Natural killer cell (primary cell): ENCODE data around the gene BIRC2. TPM values are rescaled to one million over a fixed set of nuclear protein-coding genes. Genes with fewer than 3 reads are reported as not detected.
A peak's percentile ranks its signal among the peaks of the same experiment; 100 is the strongest.

Experiments
- ATAC-seq, 3 donors: fragments of 150-1000 bp in 2 of 3; fragments of 200-7000 bp in 1 of 3; cut with Tn5 transposase; 1 replicate in 1 of 3; 2 replicates in 2 of 3; pipeline ENCODE4 v1.10.0; 2021; ENCODE audit warnings: mild to moderate bottlenecking in 2 of 3, moderate library complexity in 2 of 3
- DNase-seq, 2 donors: peaks; one replicate each; pipeline versions ENCODE4 v3.0.0 to v3.0.0-alpha.2; 2013 to 2021; ENCODE audit warnings: mixed read lengths in 1 of 2
- H3K27ac ChIP-seq: one replicate; pipeline ENCODE4 v1.5.1; 2013; ENCODE audit warnings: mild to moderate bottlenecking, low read length
- H3K27me3 ChIP-seq: one replicate; pipeline ENCODE4 v1.6.1; 2013; ENCODE audit warnings: low read length; ENCODE audit not compliant: control insufficient read depth, insufficient read depth
- H3K36me3 ChIP-seq: one replicate; pipeline ENCODE4 v1.6.1; 2013; ENCODE audit warnings: low read length; ENCODE audit not compliant: control insufficient read depth, insufficient read depth
- H3K4me1 ChIP-seq: one replicate; pipeline ENCODE4 v1.6.1; 2013; ENCODE audit warnings: low read length; ENCODE audit not compliant: control insufficient read depth, insufficient read depth
- H3K4me3 ChIP-seq: one replicate; pipeline ENCODE4 v1.5.1; 2013; ENCODE audit warnings: low read length
- H3K9me3 ChIP-seq: one replicate; pipeline ENCODE4 v1.6.1; 2013; ENCODE audit warnings: low read length; ENCODE audit not compliant: control insufficient read depth, insufficient read depth
- H3K27ac Mint-ChIP-seq, 2 donors: one replicate each; pipeline ENCODE4 v1.8.0; 2022; ENCODE audit warnings: mild to moderate bottlenecking in 2 of 2, mixed read lengths in 2 of 2, moderate library complexity in 1 of 2
- H3K27me3 Mint-ChIP-seq, 2 donors: one replicate each; pipeline ENCODE4 v1.8.0; 2022; ENCODE audit warnings: low read depth in 2 of 2, mixed read lengths in 2 of 2
- H3K36me3 Mint-ChIP-seq: one replicate; pipeline ENCODE4 v1.8.0; 2022; ENCODE audit warnings: mixed read lengths
- H3K4me1 Mint-ChIP-seq, 2 donors: one replicate each; pipeline ENCODE4 v1.8.0; 2022; ENCODE audit warnings: mixed read lengths in 2 of 2
- H3K4me3 Mint-ChIP-seq: one replicate; pipeline ENCODE4 v1.8.0; 2022; ENCODE audit warnings: mild to moderate bottlenecking, moderate library complexity, mixed read lengths
- H3K9me3 Mint-ChIP-seq, 2 donors: one replicate each; pipeline ENCODE4 v1.8.0; 2022; ENCODE audit warnings: mixed read lengths in 2 of 2
- WGBS: methylation state at CpG from one replicate; pipeline ENCODE4 v1.1.7; 2013; ENCODE audit warnings: missing lambda C conversion rate; ENCODE audit not compliant: insufficient coverage; 5-methylcytosine and 5-hydroxymethylcytosine counted together
- intact Hi-C: fragments of 100-400 bp; cut with micrococcal nuclease; formaldehyde crosslinking; loops from one replicate; pipeline ENCODE4 v1.14.2; 2022
- total RNA-seq, 4 donors: library from RNA; stranded (reverse); fragments of 120-200 nt in 1 of 4; gene quantifications; one replicate each; pipeline versions ENCODE4 v1.2.3 to v1.2.4, GENCODE V29; 2013 to 2022
- TF ChIP-seq, protein P1 (sequence below): fragments of 200-600 bp; IDR thresholded peaks from one replicate; pipeline ENCODE4 v1.8.0; 2022; ENCODE audit warnings: antibody characterized with exemption

BIRC2 gene
- total RNA-seq, 3 donors from 2014 or later (not counting 1 experiment from before 2014, with no cell fraction given): 92.2 to 146 (median 111) TPM

DNA sequence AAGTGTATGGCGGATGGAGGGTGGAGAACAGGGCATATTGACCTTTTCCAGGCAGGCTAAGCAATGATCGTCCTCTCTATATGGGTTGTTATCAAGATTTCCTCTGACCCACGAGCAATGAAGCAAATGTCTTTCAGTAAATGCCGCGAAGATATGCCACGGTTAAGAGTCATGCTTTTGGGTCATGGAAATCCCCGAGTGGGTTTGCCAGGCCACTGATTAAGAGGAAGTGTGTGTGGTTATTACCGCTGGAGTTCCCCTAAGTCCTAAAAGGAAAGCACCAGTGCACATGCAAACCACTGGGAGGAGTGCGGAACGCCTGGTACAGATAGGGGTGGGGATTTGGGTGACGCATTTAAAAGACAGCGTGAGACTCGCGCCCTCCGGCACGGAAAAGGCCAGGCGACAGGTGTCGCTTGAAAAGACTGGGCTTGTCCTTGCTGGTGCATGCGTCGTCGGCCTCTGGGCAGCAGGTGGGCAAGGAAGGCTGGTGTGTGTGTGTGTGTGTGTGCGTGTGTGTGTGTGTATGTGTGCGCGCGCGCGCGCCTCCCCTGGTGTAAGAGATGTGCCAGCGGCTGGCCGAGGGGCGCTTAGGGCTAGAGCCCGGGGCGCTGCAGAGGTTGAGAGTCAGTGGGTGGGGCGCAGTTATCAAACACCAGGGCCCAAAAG lies 29.8 kb upstream of the BIRC2 start, which contains the start of gene BIRC3:
Gene BIRC3, plus strand, starts transcription at position 386 of the 669 bp plus-strand sequence. CDS start 7,026 bp downstream, outside the sequence.
- H3K27me3 Mint-ChIP-seq: no peaks in the 10 kb centered on the region
- intact Hi-C loops: loop anchor here (1.0 kb wide), 4 partner anchors 23 to 134 kb away; no protein-coding TSS in a partner anchor
- peak within 1 kb of the TSS; percentile 96 to 97 for H3K27ac Mint-ChIP-seq
- H3K36me3 Mint-ChIP-seq: no peaks in the 10 kb centered on the region
- Histone ChIP-seq H3K4me1 (peaks cover 50% of the 10 kb centered on the region), H3K27me3 (no peaks in the 10 kb centered on the region), H3K36me3 (no peaks in the 10 kb centered on the region), H3K4me3 (peak within 1 kb of the TSS; percentile 76), H3K27ac (peak within 1 kb of the TSS; percentile 96), H3K9me3 (no peaks in the 10 kb centered on the region)
- TF ChIP-seq, protein P1, sequence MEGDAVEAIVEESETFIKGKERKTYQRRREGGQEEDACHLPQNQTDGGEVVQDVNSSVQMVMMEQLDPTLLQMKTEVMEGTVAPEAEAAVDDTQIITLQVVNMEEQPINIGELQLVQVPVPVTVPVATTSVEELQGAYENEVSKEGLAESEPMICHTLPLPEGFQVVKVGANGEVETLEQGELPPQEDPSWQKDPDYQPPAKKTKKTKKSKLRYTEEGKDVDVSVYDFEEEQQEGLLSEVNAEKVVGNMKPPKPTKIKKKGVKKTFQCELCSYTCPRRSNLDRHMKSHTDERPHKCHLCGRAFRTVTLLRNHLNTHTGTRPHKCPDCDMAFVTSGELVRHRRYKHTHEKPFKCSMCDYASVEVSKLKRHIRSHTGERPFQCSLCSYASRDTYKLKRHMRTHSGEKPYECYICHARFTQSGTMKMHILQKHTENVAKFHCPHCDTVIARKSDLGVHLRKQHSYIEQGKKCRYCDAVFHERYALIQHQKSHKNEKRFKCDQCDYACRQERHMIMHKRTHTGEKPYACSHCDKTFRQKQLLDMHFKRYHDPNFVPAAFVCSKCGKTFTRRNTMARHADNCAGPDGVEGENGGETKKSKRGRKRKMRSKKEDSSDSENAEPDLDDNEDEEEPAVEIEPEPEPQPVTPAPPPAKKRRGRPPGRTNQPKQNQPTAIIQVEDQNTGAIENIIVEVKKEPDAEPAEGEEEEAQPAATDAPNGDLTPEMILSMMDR: no peak
- whole genome bisulfite sequencing: 0% methylated on average over 34 of the region's 34 CpGs
- DNase-seq (peak; percentile 86 to 99), ATAC-seq (peak; percentile 88 to 96 (median 90))
- H3K4me3 Mint-ChIP-seq: peak within 1 kb of the TSS; percentile 95
- no peaks in the 10 kb centered on the region for H3K9me3 Mint-ChIP-seq
- H3K4me1 Mint-ChIP-seq: peaks cover 59 to 62% of the 10 kb centered on the region in 2 donors

DNA sequence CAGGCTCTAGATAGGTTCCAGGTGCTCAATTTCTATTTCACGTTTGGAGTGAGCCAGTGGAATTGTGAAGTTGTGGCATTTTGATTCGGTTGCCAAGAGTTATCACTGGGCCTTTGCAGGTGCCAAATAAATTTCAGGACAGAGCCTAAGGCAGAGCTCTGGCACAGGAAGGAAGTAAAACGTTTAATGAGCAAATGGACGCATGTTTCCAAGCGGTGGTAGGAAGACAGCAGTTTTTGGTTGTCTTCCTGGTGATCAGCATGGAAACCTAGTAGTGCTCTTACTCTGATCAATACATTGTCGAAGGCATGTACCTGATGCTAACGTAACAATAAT lies 29.3 kb upstream of the BIRC2 start:
- Histone ChIP-seq H3K4me1 (peaks cover 50% of the 10 kb centered on the region), H3K36me3 (no peaks in the 10 kb centered on the region), H3K4me3 (peak overlapping the region; percentile 76), H3K9me3 (no peaks in the 10 kb centered on the region), H3K27ac (peak overlapping the region; percentile 96), H3K27me3 (no peaks in the 10 kb centered on the region)
- Mint-ChIP-seq H3K27ac (peak overlapping the region; percentile 96 to 97), H3K4me1 (peaks cover 58 to 66% of the 10 kb centered on the region in 2 donors), H3K36me3 (no peaks in the 10 kb centered on the region), H3K27me3 (no peaks in the 10 kb centered on the region), H3K4me3 (peak overlapping the region; percentile 95), H3K9me3 (no peaks in the 10 kb centered on the region)
- intact Hi-C loops: loop anchor here (1.0 kb wide), 4 partner anchors 23 to 134 kb away; no protein-coding TSS in a partner anchor
- WGBS: under 1% methylated on average over 5 of the region's 7 CpGs
- ATAC-seq: no peak
- TF ChIP-seq, protein P1: no peak
- DNase-seq: no peak

DNA sequence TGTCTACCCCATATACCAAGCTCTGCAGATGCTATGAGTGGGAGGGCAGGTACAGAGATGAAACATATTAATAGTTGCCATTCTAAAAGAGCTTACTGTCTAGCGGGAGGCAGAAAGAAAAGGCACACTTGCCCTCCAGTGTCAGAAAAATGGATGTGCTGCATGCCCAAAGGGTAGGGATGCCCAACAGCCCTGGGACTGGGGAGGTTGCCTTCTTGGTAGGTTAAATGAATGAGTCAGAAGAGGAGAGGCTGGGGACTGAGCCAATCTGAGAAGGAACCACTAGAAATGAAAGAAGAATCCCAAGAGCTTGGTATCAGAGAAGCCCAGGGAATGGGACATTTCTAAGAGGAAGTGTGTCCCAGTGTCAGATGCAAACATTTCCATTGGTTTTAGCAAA lies 28.5 kb upstream of the BIRC2 start:
- no peaks in the 10 kb centered on the region for H3K36me3 Mint-ChIP-seq
- peak overlapping the region; percentile 96 for H3K27ac ChIP-seq
- H3K4me3 Mint-ChIP-seq: peak overlapping the region; percentile 95
- peaks cover 51 to 62% of the 10 kb centered on the region in 2 donors for H3K4me1 Mint-ChIP-seq
- H3K9me3 Mint-ChIP-seq: no peaks in the 10 kb centered on the region
- TF ChIP-seq, protein P1: no peak
- peak overlapping the region; percentile 96 to 97 for H3K27ac Mint-ChIP-seq
- H3K36me3 ChIP-seq: no peaks in the 10 kb centered on the region
- peak overlapping the region; percentile 76 for H3K4me3 ChIP-seq
- ATAC-seq (no peak), DNase-seq (peak in 1 of 2 donors; percentile 77)
- no peaks in the 10 kb centered on the region for H3K27me3 ChIP-seq
- 52% methylated on average over 1 of the region's 1 CpG for WGBS
- H3K9me3 ChIP-seq: no peaks in the 10 kb centered on the region
- intact Hi-C loops: no loop called here
- H3K27me3 Mint-ChIP-seq: no peaks in the 10 kb centered on the region
- H3K4me1 ChIP-seq: peaks cover 45% of the 10 kb centered on the region
